Mucosa of stomach (tissue), 1 donor: ENCODE results near the gene NRDE2.

ENCODE experiments used
- H3K27me3 ChIP-seq: one replicate; pipeline ENCODE4 v1.7.0; 2013; ENCODE audit warnings: mild to moderate bottlenecking, low read length; ENCODE audit not compliant: control insufficient read depth, insufficient read depth
- H3K36me3 ChIP-seq: one replicate; pipeline ENCODE4 v1.7.0; 2013; ENCODE audit warnings: low read length; ENCODE audit not compliant: control insufficient read depth, insufficient read depth
- H3K4me1 ChIP-seq: one replicate; pipeline ENCODE4 v1.7.0; 2013; ENCODE audit warnings: mild to moderate bottlenecking, low read length; ENCODE audit not compliant: control insufficient read depth, insufficient read depth
- H3K4me3 ChIP-seq: one replicate; pipeline ENCODE4 v1.7.0; 2013; ENCODE audit warnings: low read length
- H3K9ac ChIP-seq: one replicate; pipeline ENCODE4 v1.7.0; 2013; ENCODE audit warnings: mild to moderate bottlenecking, low read length, moderate library complexity
- H3K9me3 ChIP-seq: one replicate; pipeline ENCODE4 v1.7.0; 2013; ENCODE audit warnings: mild to moderate bottlenecking, low read length, moderate library complexity; ENCODE audit not compliant: control insufficient read depth
- donor health status: Pancreatic carcinoma.

Gene NRDE2

DNA sequence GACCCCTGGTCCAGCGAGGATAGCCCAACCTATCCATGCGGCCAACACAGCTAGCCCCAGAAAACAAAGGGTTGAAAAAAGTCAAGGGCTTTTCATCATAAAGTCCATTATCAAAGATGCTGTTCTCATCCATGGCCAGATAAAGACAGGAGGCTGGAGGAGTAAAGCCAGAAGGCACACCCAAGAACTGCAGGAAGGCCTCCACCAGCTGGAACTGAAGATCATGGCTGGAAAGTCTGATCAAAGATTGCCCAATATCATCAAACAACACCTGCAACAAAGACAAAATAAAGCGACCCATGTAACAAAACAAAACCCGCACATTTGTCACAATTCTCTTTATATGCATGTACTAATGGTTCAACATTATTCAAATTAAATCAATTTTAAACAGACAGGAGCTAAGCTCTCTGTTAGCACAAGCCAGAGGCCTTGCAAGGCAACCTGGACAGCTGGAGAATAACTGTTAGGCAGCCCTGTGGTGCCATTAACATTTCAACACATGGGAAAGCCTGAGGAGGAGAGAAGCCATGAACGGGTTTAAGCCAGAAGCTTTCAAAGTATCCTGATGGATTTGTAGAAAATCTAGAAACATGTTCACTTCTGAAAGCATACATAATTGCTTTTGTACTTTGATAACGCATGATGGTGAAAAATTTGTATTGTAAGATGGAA lies 41.3 kb downstream of the NRDE2 start:
- H3K27me3 ChIP-seq = no peaks in the 10 kb centered on the region
- no peaks in the 10 kb centered on the region for H3K36me3 ChIP-seq
- no peak overlapping the region for H3K4me3 ChIP-seq
- H3K9me3 ChIP-seq = no peaks in the 10 kb centered on the region
- no peaks in the 10 kb centered on the region for H3K4me1 ChIP-seq
- no peak overlapping the region for H3K9ac ChIP-seq

- no peak overlapping the region for H3K9ac ChIP-seq
Observed at GRCh38 chr14:90288651-90289355, 42.9 kb downstream of the NRDE2 start.

DNA sequence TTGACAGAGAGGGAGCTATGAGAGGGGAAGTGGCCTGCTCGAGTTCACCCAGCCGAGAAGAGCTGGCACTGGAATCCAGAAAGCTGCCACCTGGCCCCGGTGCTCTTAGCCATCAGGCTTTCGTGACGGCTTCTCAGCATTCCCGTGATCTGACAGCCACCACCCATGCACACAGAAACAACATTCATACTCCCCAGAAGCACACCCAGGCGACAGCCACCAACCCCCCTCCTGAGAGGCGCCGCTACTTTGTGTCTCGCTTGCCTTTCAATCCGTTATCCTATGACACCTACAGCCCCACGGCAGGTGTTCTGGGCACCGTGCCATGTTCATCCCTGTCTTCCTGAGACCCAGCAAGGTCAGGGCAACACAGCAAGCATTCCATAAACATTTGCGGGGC lies 44.0 kb downstream of the NRDE2 start:
- no peak overlapping the region for H3K9ac ChIP-seq
- no peaks in the 10 kb centered on the region for H3K4me1 ChIP-seq
- H3K27me3 ChIP-seq = no peaks in the 10 kb centered on the region
- no peaks in the 10 kb centered on the region for H3K9me3 ChIP-seq
- no peak overlapping the region for H3K4me3 ChIP-seq
- H3K36me3 ChIP-seq = no peaks in the 10 kb centered on the region

More at GRCh38 chr14:90288651-90289355, 42.9 kb downstream of the NRDE2 start:
- Histone ChIP-seq H3K36me3 (no peaks in the 10 kb centered on the region), H3K9me3 (no peaks in the 10 kb centered on the region), H3K4me3 (no peak overlapping the region), H3K4me1 (no peaks in the 10 kb centered on the region), H3K27me3 (no peaks in the 10 kb centered on the region)

- Histone ChIP-seq H3K9ac (no peak overlapping the region), H3K27me3 (no peaks in the 10 kb centered on the region), H3K9me3 (no peaks in the 10 kb centered on the region), H3K4me3 (no peak overlapping the region), H3K36me3 (peaks cover 5% of the 10 kb centered on the region), H3K4me1 (no peaks in the 10 kb centered on the region)
Observed at GRCh38 chr14:90281756-90282155, 50.0 kb downstream of the NRDE2 start.

GRCh38 chr14:90281261-90281660 lies 50.5 kb downstream of the NRDE2 start:
- H3K27me3 ChIP-seq = no peaks in the 10 kb centered on the region
- H3K4me1 ChIP-seq = no peaks in the 10 kb centered on the region
- H3K9me3 ChIP-seq = no peaks in the 10 kb centered on the region
- H3K4me3 ChIP-seq = no peak overlapping the region
- no peak overlapping the region for H3K9ac ChIP-seq
- H3K36me3 ChIP-seq = peaks cover 5% of the 10 kb centered on the region

DNA sequence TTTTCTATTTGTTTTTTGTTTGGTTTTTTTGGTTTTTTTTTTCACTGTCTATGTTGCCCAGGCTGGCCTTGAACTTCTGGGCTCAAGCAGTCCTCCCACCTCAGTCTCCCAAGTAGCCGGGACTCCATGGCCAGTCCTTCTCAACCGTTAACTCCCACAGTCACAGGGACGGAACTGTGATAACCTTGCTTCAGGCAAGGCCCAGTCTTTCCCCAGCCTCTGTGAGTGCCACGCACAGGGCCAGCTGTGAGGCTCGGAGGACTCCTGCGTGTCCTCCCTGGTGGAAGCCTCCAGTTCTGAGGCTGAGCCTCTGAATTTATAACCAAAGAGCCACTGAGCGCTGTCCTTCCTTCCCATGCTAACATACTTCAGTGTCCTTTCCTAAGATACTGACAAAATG lies 51.6 kb downstream of the NRDE2 start:
- Histone ChIP-seq H3K9me3 (no peaks in the 10 kb centered on the region), H3K27me3 (no peaks in the 10 kb centered on the region), H3K4me1 (no peaks in the 10 kb centered on the region), H3K9ac (no peak overlapping the region), H3K36me3 (peaks cover 5% of the 10 kb centered on the region), H3K4me3 (no peak overlapping the region)

GRCh38 chr14:90278199-90279175 lies 53.3 kb downstream of the NRDE2 start:
- no peaks in the 10 kb centered on the region for H3K4me1 ChIP-seq

DNA sequence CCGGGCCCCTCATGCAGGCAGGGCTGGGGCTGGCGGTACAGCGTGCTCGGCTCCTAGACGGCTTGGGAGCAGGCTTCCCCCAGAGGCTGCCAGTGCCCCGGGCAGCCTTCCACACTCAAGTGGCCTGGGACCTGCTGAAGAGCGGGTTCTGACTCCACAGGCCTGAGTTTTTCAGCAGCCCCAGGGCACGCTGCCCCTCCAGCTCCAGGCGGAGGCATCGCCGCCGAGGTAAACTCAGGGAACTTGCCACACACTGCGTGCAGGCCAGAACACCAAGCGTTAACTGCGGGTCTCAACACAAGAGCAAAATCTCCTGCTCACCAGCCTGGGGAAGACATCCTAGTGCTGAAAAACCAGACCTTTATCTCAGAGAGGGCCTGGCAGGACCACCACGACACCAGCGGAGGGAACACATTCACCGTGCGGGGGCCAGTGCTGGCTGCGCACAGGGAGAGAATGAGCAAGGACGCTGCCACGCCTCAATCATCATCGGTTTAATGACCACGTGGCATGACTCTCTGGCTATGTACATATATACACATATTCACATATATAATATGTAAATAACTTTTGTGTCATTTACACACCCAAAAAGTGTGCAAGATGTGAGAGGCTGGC lies 54.1 kb downstream of the NRDE2 start:
- H3K9me3 ChIP-seq = no peaks in the 10 kb centered on the region
- H3K27me3 ChIP-seq = no peaks in the 10 kb centered on the region
- peaks cover 5% of the 10 kb centered on the region for H3K36me3 ChIP-seq
- H3K4me3 ChIP-seq = no peak overlapping the region
- H3K4me1 ChIP-seq = no peaks in the 10 kb centered on the region
- H3K9ac ChIP-seq = no peak overlapping the region

More at GRCh38 chr14:90278199-90279175, 53.3 kb downstream of the NRDE2 start:
- Histone ChIP-seq H3K27me3 (no peaks in the 10 kb centered on the region), H3K36me3 (peaks cover 5% of the 10 kb centered on the region), H3K9ac (no peak overlapping the region), H3K9me3 (no peaks in the 10 kb centered on the region), H3K4me3 (no peak overlapping the region)

GRCh38 chr14:90276646-90277367 lies 54.9 kb downstream of the NRDE2 start:
- Histone ChIP-seq H3K36me3 (peaks cover 5% of the 10 kb centered on the region), H3K4me3 (no peak overlapping the region), H3K4me1 (no peaks in the 10 kb centered on the region), H3K27me3 (no peaks in the 10 kb centered on the region), H3K9ac (peak overlapping the region; percentile 22), H3K9me3 (no peaks in the 10 kb centered on the region)

DNA sequence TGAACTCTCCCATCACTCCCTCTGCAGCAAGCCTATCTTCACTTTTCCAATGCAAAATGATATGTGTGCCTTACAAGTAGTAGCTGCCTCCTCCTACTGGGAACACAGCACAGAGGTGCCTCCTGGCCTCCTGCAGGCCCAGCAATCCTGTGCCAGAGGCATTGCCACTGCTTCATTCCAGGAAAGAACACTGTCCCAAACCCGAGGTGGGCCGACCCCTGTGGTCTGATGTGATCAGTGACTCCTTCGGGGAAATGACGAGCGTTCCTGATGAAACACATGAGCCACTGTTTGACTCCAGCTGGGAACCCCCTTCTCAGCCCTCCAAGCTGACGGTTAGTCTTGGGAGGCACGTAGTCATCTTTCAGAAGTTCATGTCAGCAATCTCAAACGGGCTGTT lies 55.9 kb downstream of the NRDE2 start:
- peaks cover 5% of the 10 kb centered on the region for H3K36me3 ChIP-seq
- H3K9me3 ChIP-seq = no peaks in the 10 kb centered on the region
- H3K27me3 ChIP-seq = no peaks in the 10 kb centered on the region
- no peaks in the 10 kb centered on the region for H3K4me1 ChIP-seq
- H3K4me3 ChIP-seq = no peak overlapping the region
- H3K9ac ChIP-seq = no peak overlapping the region

GRCh38 chr14:90275458-90275814 lies 56.3 kb downstream of the NRDE2 start:
- Histone ChIP-seq H3K36me3 (peaks cover 2% of the 10 kb centered on the region), H3K9me3 (no peaks in the 10 kb centered on the region), H3K9ac (no peak overlapping the region), H3K4me3 (no peak overlapping the region), H3K4me1 (no peaks in the 10 kb centered on the region), H3K27me3 (no peaks in the 10 kb centered on the region)
